ENCODE measurements around the gene TMEM132A.

DNA sequence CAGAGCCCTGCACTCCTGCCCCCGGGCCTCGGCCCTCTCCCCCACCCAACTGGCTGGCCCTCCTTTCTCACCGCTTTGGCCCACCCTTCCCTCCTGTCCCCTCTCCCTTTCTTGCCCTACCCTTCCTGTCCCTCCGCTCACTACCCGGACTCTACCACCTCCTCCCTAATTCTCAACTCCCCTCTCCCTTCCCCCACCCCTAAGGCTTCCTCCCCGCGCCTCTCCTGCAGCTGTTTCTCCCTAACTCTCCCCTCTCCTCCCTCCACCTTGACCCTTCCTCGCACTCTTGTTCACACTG, 27.3 kb downstream of the TMEM132A start:
- TF ChIP-seq, protein P1, sequence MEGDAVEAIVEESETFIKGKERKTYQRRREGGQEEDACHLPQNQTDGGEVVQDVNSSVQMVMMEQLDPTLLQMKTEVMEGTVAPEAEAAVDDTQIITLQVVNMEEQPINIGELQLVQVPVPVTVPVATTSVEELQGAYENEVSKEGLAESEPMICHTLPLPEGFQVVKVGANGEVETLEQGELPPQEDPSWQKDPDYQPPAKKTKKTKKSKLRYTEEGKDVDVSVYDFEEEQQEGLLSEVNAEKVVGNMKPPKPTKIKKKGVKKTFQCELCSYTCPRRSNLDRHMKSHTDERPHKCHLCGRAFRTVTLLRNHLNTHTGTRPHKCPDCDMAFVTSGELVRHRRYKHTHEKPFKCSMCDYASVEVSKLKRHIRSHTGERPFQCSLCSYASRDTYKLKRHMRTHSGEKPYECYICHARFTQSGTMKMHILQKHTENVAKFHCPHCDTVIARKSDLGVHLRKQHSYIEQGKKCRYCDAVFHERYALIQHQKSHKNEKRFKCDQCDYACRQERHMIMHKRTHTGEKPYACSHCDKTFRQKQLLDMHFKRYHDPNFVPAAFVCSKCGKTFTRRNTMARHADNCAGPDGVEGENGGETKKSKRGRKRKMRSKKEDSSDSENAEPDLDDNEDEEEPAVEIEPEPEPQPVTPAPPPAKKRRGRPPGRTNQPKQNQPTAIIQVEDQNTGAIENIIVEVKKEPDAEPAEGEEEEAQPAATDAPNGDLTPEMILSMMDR (IDR thresholded peaks at IDR 0.05; ENCODE audit: low read length): no peak
- no peak for TF ChIP-seq EZH2 (optimal IDR thresholded peaks at IDR 0.05; ENCODE audit: low read depth, low read length)
- TF ChIP-seq EZH2phosphoT487 (IDR thresholded peaks at IDR 0.05; ENCODE audit: low read length): no peak
